ENCODE data around the gene RFX7.

The RFX7 gene

GRCh38 chr15:56058986-56059385 lies 184.7 kb downstream of the RFX7 start:
- Histone ChIP-seq H3K9me3 (replicated peaks; ENCODE audit: low read length) (no peaks in the 10 kb centered on the region), H3K4me1 (ENCODE audit: control insufficient read depth, insufficient read depth, low read length) (no peaks in the 10 kb centered on the region), H3K4me3 (ENCODE audit: low read length) (no peak overlapping the region), H3K27me3 (ENCODE audit: control insufficient read depth, insufficient read depth, low read length) (no peaks in the 10 kb centered on the region), H3K9ac (ENCODE audit: low read depth, low read length) (no peak overlapping the region), H3K4me2 (ENCODE audit: low read length) (no peak overlapping the region), H3K36me3 (ENCODE audit: insufficient read depth, low read length) (no peaks in the 10 kb centered on the region)

GRCh38 chr15:56056626-56057025 lies 187.1 kb downstream of the RFX7 start:
- no peak overlapping the region for H3K4me3 ChIP-seq (ENCODE audit: low read length)
- no peaks in the 10 kb centered on the region for H3K9me3 ChIP-seq (replicated peaks; ENCODE audit: low read length)
- no peak overlapping the region for H3K4me2 ChIP-seq (ENCODE audit: low read length)
- no peaks in the 10 kb centered on the region for H3K36me3 ChIP-seq (ENCODE audit: insufficient read depth, low read length)
- no peaks in the 10 kb centered on the region for H3K4me1 ChIP-seq (ENCODE audit: control insufficient read depth, insufficient read depth, low read length)
- H3K9ac ChIP-seq (ENCODE audit: low read depth, low read length), result no peak overlapping the region
- H3K27me3 ChIP-seq (ENCODE audit: control insufficient read depth, insufficient read depth, low read length), result no peaks in the 10 kb centered on the region

GRCh38 chr15:56053046-56053400 lies 190.7 kb downstream of the RFX7 start:
- no peaks in the 10 kb centered on the region for H3K9me3 ChIP-seq (replicated peaks; ENCODE audit: low read length)

GRCh38 chr15:56052395-56053045 lies 191.2 kb downstream of the RFX7 start:
- H3K4me1 ChIP-seq (ENCODE audit: control insufficient read depth, insufficient read depth, low read length), result no peaks in the 10 kb centered on the region
- H3K4me2 ChIP-seq (ENCODE audit: low read length), result no peak overlapping the region
- H3K9ac ChIP-seq (ENCODE audit: low read depth, low read length), result no peak overlapping the region
- H3K9me3 ChIP-seq (replicated peaks; ENCODE audit: low read length), result no peaks in the 10 kb centered on the region
- no peaks in the 10 kb centered on the region for H3K27me3 ChIP-seq (ENCODE audit: control insufficient read depth, insufficient read depth, low read length)
- H3K4me3 ChIP-seq (ENCODE audit: low read length), result no peak overlapping the region
- no peaks in the 10 kb centered on the region for H3K36me3 ChIP-seq (ENCODE audit: insufficient read depth, low read length)

More at GRCh38 chr15:56053046-56053400, 190.7 kb downstream of the RFX7 start:
- H3K9ac ChIP-seq (ENCODE audit: low read depth, low read length), result no peak overlapping the region
- H3K27me3 ChIP-seq (ENCODE audit: control insufficient read depth, insufficient read depth, low read length), result no peaks in the 10 kb centered on the region
- no peaks in the 10 kb centered on the region for H3K4me1 ChIP-seq (ENCODE audit: control insufficient read depth, insufficient read depth, low read length)
- no peaks in the 10 kb centered on the region for H3K36me3 ChIP-seq (ENCODE audit: insufficient read depth, low read length)
- no peak overlapping the region for H3K4me2 ChIP-seq (ENCODE audit: low read length)
- H3K4me3 ChIP-seq (ENCODE audit: low read length), result no peak overlapping the region

- Histone ChIP-seq H3K36me3 (ENCODE audit: insufficient read depth, low read length) (no peaks in the 10 kb centered on the region), H3K9me3 (replicated peaks; ENCODE audit: low read length) (no peaks in the 10 kb centered on the region), H3K4me2 (ENCODE audit: low read length) (no peak overlapping the region), H3K9ac (ENCODE audit: low read depth, low read length) (no peak overlapping the region), H3K4me1 (ENCODE audit: control insufficient read depth, insufficient read depth, low read length) (no peaks in the 10 kb centered on the region), H3K27me3 (ENCODE audit: control insufficient read depth, insufficient read depth, low read length) (no peaks in the 10 kb centered on the region), H3K4me3 (ENCODE audit: low read length) (no peak overlapping the region)
These were observed 192.0 kb downstream of the RFX7 start for GRCh38 chr15:56051676-56052075.

GRCh38 chr15:56049577-56049976 lies 194.1 kb downstream of the RFX7 start:
- Histone ChIP-seq H3K4me2 (ENCODE audit: low read length) (no peak overlapping the region), H3K36me3 (ENCODE audit: insufficient read depth, low read length) (no peaks in the 10 kb centered on the region), H3K9me3 (replicated peaks; ENCODE audit: low read length) (no peaks in the 10 kb centered on the region), H3K27me3 (ENCODE audit: control insufficient read depth, insufficient read depth, low read length) (no peaks in the 10 kb centered on the region), H3K9ac (ENCODE audit: low read depth, low read length) (no peak overlapping the region), H3K4me3 (ENCODE audit: low read length) (no peak overlapping the region), H3K4me1 (ENCODE audit: control insufficient read depth, insufficient read depth, low read length) (peaks cover 5% of the 10 kb centered on the region)

- Histone ChIP-seq H3K4me2 (ENCODE audit: low read length) (no peak overlapping the region), H3K4me1 (ENCODE audit: control insufficient read depth, insufficient read depth, low read length) (peaks cover 5% of the 10 kb centered on the region)
These were observed 196.3 kb downstream of the RFX7 start for GRCh38 chr15:56047354-56047753.

GRCh38 chr15:56045068-56045748 lies 198.5 kb downstream of the RFX7 start:
- Histone ChIP-seq H3K36me3 (ENCODE audit: insufficient read depth, low read length) (no peaks in the 10 kb centered on the region), H3K4me1 (ENCODE audit: control insufficient read depth, insufficient read depth, low read length) (peaks cover 12% of the 10 kb centered on the region), H3K9me3 (replicated peaks; ENCODE audit: low read length) (no peaks in the 10 kb centered on the region), H3K9ac (ENCODE audit: low read depth, low read length) (no peak overlapping the region), H3K4me2 (ENCODE audit: low read length) (no peak overlapping the region), H3K4me3 (ENCODE audit: low read length) (no peak overlapping the region), H3K27me3 (ENCODE audit: control insufficient read depth, insufficient read depth, low read length) (no peaks in the 10 kb centered on the region)

More at GRCh38 chr15:56047354-56047753, 196.3 kb downstream of the RFX7 start:
- Histone ChIP-seq H3K4me3 (ENCODE audit: low read length) (no peak overlapping the region), H3K27me3 (ENCODE audit: control insufficient read depth, insufficient read depth, low read length) (no peaks in the 10 kb centered on the region), H3K9me3 (replicated peaks; ENCODE audit: low read length) (no peaks in the 10 kb centered on the region), H3K36me3 (ENCODE audit: insufficient read depth, low read length) (no peaks in the 10 kb centered on the region), H3K9ac (ENCODE audit: low read depth, low read length) (no peak overlapping the region)

- H3K9me3 ChIP-seq (replicated peaks; ENCODE audit: low read length), result no peaks in the 10 kb centered on the region
- H3K4me1 ChIP-seq (ENCODE audit: control insufficient read depth, insufficient read depth, low read length), result peaks cover 24% of the 10 kb centered on the region
- no peaks in the 10 kb centered on the region for H3K36me3 ChIP-seq (ENCODE audit: insufficient read depth, low read length)
- H3K4me3 ChIP-seq (ENCODE audit: low read length), result no peak overlapping the region
- no peak overlapping the region for H3K9ac ChIP-seq (ENCODE audit: low read depth, low read length)
- no peak overlapping the region for H3K4me2 ChIP-seq (ENCODE audit: low read length)
- no peaks in the 10 kb centered on the region for H3K27me3 ChIP-seq (ENCODE audit: control insufficient read depth, insufficient read depth, low read length)
These were observed 200.4 kb downstream of the RFX7 start for GRCh38 chr15:56042982-56043980.

- no peak overlapping the region for H3K4me2 ChIP-seq (ENCODE audit: low read length)
- no peaks in the 10 kb centered on the region for H3K36me3 ChIP-seq (ENCODE audit: insufficient read depth, low read length)
- H3K4me3 ChIP-seq (ENCODE audit: low read length), result no peak overlapping the region
- no peaks in the 10 kb centered on the region for H3K27me3 ChIP-seq (ENCODE audit: control insufficient read depth, insufficient read depth, low read length)
- peaks cover 24% of the 10 kb centered on the region for H3K4me1 ChIP-seq (ENCODE audit: control insufficient read depth, insufficient read depth, low read length)
- no peak overlapping the region for H3K9ac ChIP-seq (ENCODE audit: low read depth, low read length)
- H3K9me3 ChIP-seq (replicated peaks; ENCODE audit: low read length), result no peaks in the 10 kb centered on the region
These were observed 201.2 kb downstream of the RFX7 start for GRCh38 chr15:56042498-56042897.

- H3K9me3 ChIP-seq (replicated peaks; ENCODE audit: low read length), result no peaks in the 10 kb centered on the region
- no peak overlapping the region for H3K4me2 ChIP-seq (ENCODE audit: low read length)
- H3K4me1 ChIP-seq (ENCODE audit: control insufficient read depth, insufficient read depth, low read length), result peaks cover 24% of the 10 kb centered on the region
- no peak overlapping the region for H3K4me3 ChIP-seq (ENCODE audit: low read length)
- H3K9ac ChIP-seq (ENCODE audit: low read depth, low read length), result no peak overlapping the region
- no peaks in the 10 kb centered on the region for H3K27me3 ChIP-seq (ENCODE audit: control insufficient read depth, insufficient read depth, low read length)
- H3K36me3 ChIP-seq (ENCODE audit: insufficient read depth, low read length), result no peaks in the 10 kb centered on the region
These were observed 201.6 kb downstream of the RFX7 start for GRCh38 chr15:56042031-56042430.
